IMR-90 (cell line): ENCODE measurements around the gene MPZL2. TPM values are rescaled to one million over a fixed set of nuclear protein-coding genes. Genes with fewer than 3 reads are reported as not detected.

Source experiments
- ATAC-seq: fragments of 200-7000 bp; cut with Tn5 transposase; 2 replicates; pipeline ENCODE4 v1.9.1; 2020; ENCODE audit warnings: low read depth, mild to moderate bottlenecking, moderate library complexity
- BruUV-seq: library from RNA; stranded (reverse); fragments of 400-500 nt; replicated peaks from 2 replicates; lab custom pipeline; 2021; lab: Mats Ljungman, UMichigan
- CTCF ChIA-PET: fragments of 300-600 bp; formaldehyde crosslinking; extraction: SDS; loops from one replicate; lab custom pipeline; 2021; ENCODE audit warnings: antibody characterized with exemption; lab: Yijun Ruan, JAX
- POLR2A ChIA-PET: fragments of 300-600 bp; sonication (Branson Sonifier 250); formaldehyde crosslinking; loops from one replicate; lab custom pipeline; 2022; ENCODE audit warnings: antibody characterized with exemption; ENCODE audit not compliant: unreplicated experiment; lab: Charles Lee
- DNase-seq: peaks from one replicate; pipeline ENCODE4 v3.0.0; 2013
- H2AFZ ChIP-seq: replicated peaks from 2 replicates; pipeline ENCODE3; 2013; ENCODE audit warnings: low read length, mild to moderate bottlenecking; ENCODE audit not compliant: poor library complexity
- H2AK5ac ChIP-seq: 2 replicates; pipeline ENCODE4 v1.6.1; 2013; ENCODE audit warnings: low read depth, low read length, inconsistent platforms
- H2AK9ac ChIP-seq: replicated peaks from 2 replicates; pipeline ENCODE3; 2013; ENCODE audit warnings: mild to moderate bottlenecking, low read depth, low read length, moderate library complexity; ENCODE audit not compliant: poor library complexity
- H2BK120ac ChIP-seq: 2 replicates; pipeline ENCODE4 v1.6.1; 2013; ENCODE audit warnings: low read depth, low read length, inconsistent platforms
- H2BK15ac ChIP-seq: 3 replicates; pipeline ENCODE4 v1.6.1; 2013; ENCODE audit warnings: low read depth, low read length, inconsistent platforms
- H2BK20ac ChIP-seq: 2 replicates; pipeline ENCODE4 v1.6.1; 2013; ENCODE audit warnings: low read depth, mild to moderate bottlenecking, inconsistent platforms, low read length, moderate library complexity
- H2BK5ac ChIP-seq: 2 replicates; pipeline ENCODE4 v1.6.1; 2013; ENCODE audit warnings: mild to moderate bottlenecking, low read depth, low read length, inconsistent platforms; ENCODE audit not compliant: poor library complexity, severe bottlenecking
- H3K14ac ChIP-seq: replicated peaks from 2 replicates; pipeline ENCODE4 v1.6.1; 2013; ENCODE audit warnings: low read depth, low read length, inconsistent platforms
- H3K18ac ChIP-seq: 2 replicates; pipeline ENCODE4 v1.6.1; 2013; ENCODE audit warnings: low read depth, low read length, control low read depth
- H3K23ac ChIP-seq: 2 replicates; pipeline ENCODE4 v1.6.1; 2013; ENCODE audit warnings: low read depth, low read length, inconsistent platforms
- H3K27ac ChIP-seq: 2 replicates; pipeline ENCODE4 v1.5.1; 2013; ENCODE audit warnings: mild to moderate bottlenecking, control low read depth, low read length; ENCODE audit not compliant: insufficient read depth
- H3K27me3 ChIP-seq: 2 replicates; pipeline ENCODE4 v1.6.1; 2013; ENCODE audit warnings: low read length; ENCODE audit not compliant: control insufficient read depth, insufficient read depth
- H3K36me3 ChIP-seq: 2 replicates; pipeline ENCODE4 v1.6.1; 2013; ENCODE audit warnings: low read length, mixed read lengths; ENCODE audit not compliant: control insufficient read depth, insufficient read depth
- H3K4ac ChIP-seq: 2 replicates; pipeline ENCODE4 v1.6.1; 2013; ENCODE audit warnings: low read depth, low read length, inconsistent platforms
- H3K4me1 ChIP-seq: 2 replicates; pipeline ENCODE4 v1.6.1; 2013; ENCODE audit warnings: low read length, mixed read lengths; ENCODE audit not compliant: control insufficient read depth, insufficient read depth
- H3K4me2 ChIP-seq: 2 replicates; pipeline ENCODE4 v1.6.1; 2013; ENCODE audit warnings: low read depth, mild to moderate bottlenecking, control low read depth, low read length, moderate library complexity
- H3K4me3 ChIP-seq: 2 replicates; pipeline ENCODE4 v1.5.1; 2013; ENCODE audit warnings: low read depth, mild to moderate bottlenecking, control low read depth, low read length, moderate library complexity; ENCODE audit not compliant: insufficient read depth
- H3K56ac ChIP-seq: 2 replicates; pipeline ENCODE4 v1.6.1; 2013; ENCODE audit warnings: low read length, inconsistent platforms; ENCODE audit not compliant: insufficient read depth; ENCODE audit errors: extremely low read depth
- H3K79me1 ChIP-seq, 2 experiments: 2 replicates each; pipeline ENCODE4 v1.6.1; 2013; ENCODE audit warnings: low read length in 2 of 2, inconsistent platforms in 1 of 2, low read depth in 1 of 2
- H3K9ac ChIP-seq: 2 replicates; pipeline ENCODE4 v1.6.1; 2013; ENCODE audit warnings: low read depth, low read length, control low read depth
- H3K9me1 ChIP-seq: 2 replicates; pipeline ENCODE4 v1.6.1; 2013; ENCODE audit warnings: low read length, inconsistent platforms; ENCODE audit not compliant: insufficient read depth
- H3K9me3 ChIP-seq: 2 replicates; pipeline ENCODE4 v1.6.1; 2013; ENCODE audit warnings: low read length; ENCODE audit not compliant: control insufficient read depth, insufficient read depth
- H4K20me1 ChIP-seq: 2 replicates; pipeline ENCODE4 v1.6.1; 2013; ENCODE audit warnings: low read length, inconsistent platforms; ENCODE audit not compliant: insufficient read depth
- H4K5ac ChIP-seq: 2 replicates; pipeline ENCODE4 v1.6.1; 2013; ENCODE audit warnings: mild to moderate bottlenecking, low read depth, low read length, control low read depth
- H4K8ac ChIP-seq, 2 experiments: 2 replicates each; pipeline ENCODE4 v1.6.1; 2013; ENCODE audit warnings: low read depth in 2 of 2, low read length in 2 of 2, control low read depth in 1 of 2, inconsistent platforms in 1 of 2
- H4K91ac ChIP-seq: 2 replicates; pipeline ENCODE4 v1.6.1; 2013; ENCODE audit warnings: low read depth, low read length, inconsistent platforms; ENCODE audit not compliant: insufficient read depth
- MAZ ChIP-seq: IDR thresholded peaks from 2 replicates; pipeline ENCODE4 v1.6.1; 2012; ENCODE audit warnings: low read depth, mild to moderate bottlenecking, low read length, improper control_type of control experiment, moderate library complexity, borderline replicate concordance
- POLR2A ChIP-seq: IDR thresholded peaks from 2 replicates; pipeline ENCODE4 v1.6.1; 2012; ENCODE audit warnings: mild to moderate bottlenecking, low read depth, low read length
- RCOR1 ChIP-seq: IDR thresholded peaks from 2 replicates; pipeline ENCODE4 v1.6.1; 2012; ENCODE audit warnings: mild to moderate bottlenecking, low read length, improper control_type of control experiment; ENCODE audit not compliant: insufficient replicate concordance
- SMC3 ChIP-seq: fragments of 150-350 bp; IDR thresholded peaks from 2 replicates; pipeline ENCODE4 v1.6.1; 2016; ENCODE audit warnings: low read depth, mild to moderate bottlenecking, antibody characterized with exemption, low read length, moderate library complexity
- WGBS, 2 experiments: methylation state at CpG; one replicate each; pipeline versions ENCODE4 v1.1.5 to v1.1.7; 2013; ENCODE audit warnings: missing lambda C conversion rate in 2 of 2; ENCODE audit not compliant: insufficient read length in 1 of 2; ENCODE audit errors: extremely low coverage in 2 of 2; 5-methylcytosine and 5-hydroxymethylcytosine counted together
- dilution Hi-C: fragments of 300-500 bp; cut with HindIII; formaldehyde crosslinking; loops from one replicate; pipeline ENCODE4 v1.14.3; 2018; ENCODE audit warnings: low sequenced_read_pairs; ENCODE audit not compliant: unreplicated experiment
- in situ Hi-C: fragments of 300-500 bp; cut with MboI; formaldehyde crosslinking; loops from 3 replicates; pipeline ENCODE4 v1.14.3; 2019; ENCODE audit warnings: low sequenced_read_pairs, inconsistent platforms, mixed read lengths
- intact Hi-C: fragments of 100-400 bp; cut with micrococcal nuclease; formaldehyde crosslinking; loops from 2 replicates; pipeline ENCODE4 v1.10.0; 2022
- polyA plus RNA-seq, 3 experiments: library from polyadenylated mRNA; depleted of rRNA; stranded (reverse); fragments of >200 nt; gene quantifications; 2 replicates each; pipeline ENCODE4 v1.2.3, GENCODE V29; 2012; ENCODE audit warnings: low replicate concordance in 1 of 3
- total RNA-seq: library from RNA; depleted of rRNA; stranded (reverse); fragments of >200 nt; gene quantifications from 2 replicates; pipeline ENCODE4 v1.2.3, GENCODE V29; 2012
- TF ChIP-seq, protein P1 (sequence below): conservative IDR thresholded peaks from 2 replicates; pipeline ENCODE4 v1.5.1; 2012; ENCODE audit warnings: mild to moderate bottlenecking, low read depth, low read length, improper control_type of control experiment
- TF ChIP-seq, protein P2 (sequence below): fragments of 150-350 bp; IDR thresholded peaks from 2 replicates; pipeline ENCODE4 v1.6.1; 2017; ENCODE audit warnings: mild to moderate bottlenecking, antibody characterized with exemption, low read length, low read depth

Gene MPZL2
- total and polyA plus RNA-seq, 2 of the 4 experiments (the other 2 are of a cell fraction): not detected

DNA sequence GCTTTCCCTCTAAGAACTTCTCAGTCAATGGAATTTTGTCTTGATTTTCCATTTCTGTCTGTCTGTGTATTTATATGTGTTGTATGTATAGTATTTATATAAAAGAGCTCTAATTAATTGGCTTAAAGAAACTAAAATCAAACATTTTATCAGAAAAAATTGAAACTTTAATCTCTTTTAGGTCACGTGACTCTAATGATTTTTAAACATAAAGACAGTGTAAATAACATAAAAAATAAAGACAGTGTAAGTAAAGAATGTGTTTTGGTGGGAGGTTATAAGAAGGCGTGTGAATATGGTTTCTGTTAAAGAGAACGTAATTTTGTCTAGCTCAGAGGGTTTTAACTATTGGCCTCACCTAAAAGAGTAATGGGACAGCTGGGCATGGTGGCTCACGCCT is 41.7 kb downstream of the MPZL2 start:
- BruUV-seq: no TSS peak
- H3K27ac ChIP-seq: no peak overlapping the region
- no peaks in the 10 kb centered on the region for H3K79me1 ChIP-seq
- in situ Hi-C loops: no loop called here
- no peak overlapping the region for H3K9ac ChIP-seq
- no peaks in the 10 kb centered on the region for H3K9me1 ChIP-seq
- no peak overlapping the region for H2AK9ac ChIP-seq
- no peaks in the 10 kb centered on the region for H3K4me1 ChIP-seq
- H2BK120ac ChIP-seq: no peak overlapping the region
- intact Hi-C loops: no loop called here
- H3K27me3 ChIP-seq: no peaks in the 10 kb centered on the region; the same call in 1 of the 2 replicates
- H3K18ac ChIP-seq: no peak overlapping the region
- no peak for DNase-seq
- no peak overlapping the region for H3K14ac ChIP-seq
- H3K4ac ChIP-seq: no peak overlapping the region
- H3K36me3 ChIP-seq: no peaks in the 10 kb centered on the region
- H4K5ac ChIP-seq: no peak overlapping the region
- no peak for TF ChIP-seq POLR2A
- TF ChIP-seq MAZ: no peak
- TF ChIP-seq, protein P1, sequence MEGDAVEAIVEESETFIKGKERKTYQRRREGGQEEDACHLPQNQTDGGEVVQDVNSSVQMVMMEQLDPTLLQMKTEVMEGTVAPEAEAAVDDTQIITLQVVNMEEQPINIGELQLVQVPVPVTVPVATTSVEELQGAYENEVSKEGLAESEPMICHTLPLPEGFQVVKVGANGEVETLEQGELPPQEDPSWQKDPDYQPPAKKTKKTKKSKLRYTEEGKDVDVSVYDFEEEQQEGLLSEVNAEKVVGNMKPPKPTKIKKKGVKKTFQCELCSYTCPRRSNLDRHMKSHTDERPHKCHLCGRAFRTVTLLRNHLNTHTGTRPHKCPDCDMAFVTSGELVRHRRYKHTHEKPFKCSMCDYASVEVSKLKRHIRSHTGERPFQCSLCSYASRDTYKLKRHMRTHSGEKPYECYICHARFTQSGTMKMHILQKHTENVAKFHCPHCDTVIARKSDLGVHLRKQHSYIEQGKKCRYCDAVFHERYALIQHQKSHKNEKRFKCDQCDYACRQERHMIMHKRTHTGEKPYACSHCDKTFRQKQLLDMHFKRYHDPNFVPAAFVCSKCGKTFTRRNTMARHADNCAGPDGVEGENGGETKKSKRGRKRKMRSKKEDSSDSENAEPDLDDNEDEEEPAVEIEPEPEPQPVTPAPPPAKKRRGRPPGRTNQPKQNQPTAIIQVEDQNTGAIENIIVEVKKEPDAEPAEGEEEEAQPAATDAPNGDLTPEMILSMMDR: no peak
- TF ChIP-seq, protein P2, sequence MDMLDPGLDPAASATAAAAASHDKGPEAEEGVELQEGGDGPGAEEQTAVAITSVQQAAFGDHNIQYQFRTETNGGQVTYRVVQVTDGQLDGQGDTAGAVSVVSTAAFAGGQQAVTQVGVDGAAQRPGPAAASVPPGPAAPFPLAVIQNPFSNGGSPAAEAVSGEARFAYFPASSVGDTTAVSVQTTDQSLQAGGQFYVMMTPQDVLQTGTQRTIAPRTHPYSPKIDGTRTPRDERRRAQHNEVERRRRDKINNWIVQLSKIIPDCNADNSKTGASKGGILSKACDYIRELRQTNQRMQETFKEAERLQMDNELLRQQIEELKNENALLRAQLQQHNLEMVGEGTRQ: no peak
- no peak for TF ChIP-seq RCOR1
- no peak for TF ChIP-seq SMC3
- H4K8ac ChIP-seq: no peak overlapping the region
- no peak overlapping the region for H2BK20ac ChIP-seq
- no peak for ATAC-seq
- H4K91ac ChIP-seq: no peak overlapping the region
- H2AK5ac ChIP-seq: no peak overlapping the region
- no peak overlapping the region for H3K23ac ChIP-seq
- ChIA-PET POLR2A (no interaction called here), CTCF (interaction anchor here (0.6 kb wide), 1 partner anchor 23 kb away, joined by 4 read pairs; no protein-coding TSS in a partner anchor)
- 100% methylated on average over 2 of the region's 4 CpGs; no CpG with 5 or more reads in 1 of the 2 experiments for WGBS, 2 experiments
- dilution Hi-C loops: no loop called here
- H2AFZ ChIP-seq: no peak overlapping the region
- H4K20me1 ChIP-seq: no peaks in the 10 kb centered on the region
- no peaks in the 10 kb centered on the region for H3K9me3 ChIP-seq
- no peak overlapping the region for H2BK15ac ChIP-seq
- no peak overlapping the region for H3K56ac ChIP-seq
- H2BK5ac ChIP-seq: no peak overlapping the region
- no peak overlapping the region for H3K4me2 ChIP-seq
- no peak overlapping the region for H3K4me3 ChIP-seq
